Naive thymus-derived CD4-positive, alpha-beta T cell (primary cell): ENCODE measurements around the gene UBE4B. TPM values are rescaled to one million over a fixed set of nuclear protein-coding genes. Genes with fewer than 3 reads are reported as not detected.
"Not testable (repeated sequence)": the region's sequence is repeated elsewhere in the genome, so short reads cannot be mapped to it uniquely, and the experiment has no call there.

Source experiments
- ATAC-seq: fragments of 150-1000 bp; cut with Tn5 transposase; 2 replicates; pipeline ENCODE4 v1.10.0; 2021; ENCODE audit warnings: mild to moderate bottlenecking, moderate library complexity
- CTCF ChIA-PET: fragments of 350-600 bp; sonication (Branson Sonifier 250); formaldehyde crosslinking; loops from one replicate; lab custom pipeline; 2021; ENCODE audit warnings: antibody characterized with exemption; lab: Charles Lee
- POLR2A ChIA-PET: fragments of 350-600 bp; sonication (Branson Sonifier 250); formaldehyde crosslinking; loops from one replicate; lab custom pipeline; 2021; ENCODE audit warnings: antibody characterized with exemption, inconsistent platforms; lab: Charles Lee
- DNase-seq, 9 donors: peaks; one replicate each; pipeline versions ENCODE4 v3.0.0 to v3.0.0-alpha.2; 2020 to 2022; ENCODE audit warnings: mixed read lengths in 1 of 9
- H3K27ac ChIP-seq: one replicate; pipeline ENCODE4 v1.7.0; 2013; ENCODE audit warnings: mild to moderate bottlenecking, low read depth, low read length, moderate library complexity
- H3K27me3 ChIP-seq, 2 donors: one replicate each; pipeline ENCODE4 v1.7.0; 2013; ENCODE audit warnings: low read length in 2 of 2, mild to moderate bottlenecking in 2 of 2, moderate library complexity in 2 of 2; ENCODE audit not compliant: control insufficient read depth in 2 of 2, insufficient read depth in 2 of 2
- H3K36me3 ChIP-seq, 3 experiments: 1 replicate in 2 of 3; 2 replicates in 1 of 3; pipeline ENCODE4 v1.7.0; 2013; ENCODE audit warnings: low read length in 3 of 3, mild to moderate bottlenecking in 3 of 3, moderate library complexity in 1 of 3; ENCODE audit not compliant: insufficient read depth in 3 of 3, control insufficient read depth in 2 of 3
- H3K4me1 ChIP-seq, 2 donors: one replicate each; pipeline ENCODE4 v1.7.0; 2013; ENCODE audit warnings: low read length in 2 of 2, mild to moderate bottlenecking in 2 of 2, moderate library complexity in 1 of 2; ENCODE audit not compliant: control insufficient read depth in 2 of 2, insufficient read depth in 2 of 2
- H3K4me3 ChIP-seq: 2 replicates; pipeline ENCODE4 v1.7.0; 2013; ENCODE audit warnings: mild to moderate bottlenecking, low read length
- H3K9me3 ChIP-seq, 3 experiments: 1 replicate in 2 of 3; 2 replicates in 1 of 3; pipeline ENCODE4 v1.7.0; 2013; ENCODE audit warnings: low read length in 3 of 3; ENCODE audit not compliant: control insufficient read depth in 2 of 3
- H3K27ac Mint-ChIP-seq, 9 donors: one replicate each; pipeline ENCODE4 v1.8.0; 2020 to 2022; ENCODE audit warnings: mixed read lengths in 9 of 9, mild to moderate bottlenecking in 8 of 9, moderate library complexity in 5 of 9, inconsistent platforms in 2 of 9
- H3K27me3 Mint-ChIP-seq, 5 donors: one replicate each; pipeline ENCODE4 v1.8.0; 2021 to 2022; ENCODE audit warnings: mixed read lengths in 5 of 5, mild to moderate bottlenecking in 1 of 5
- H3K36me3 Mint-ChIP-seq, 5 donors: one replicate each; pipeline ENCODE4 v1.8.0; 2020 to 2022; ENCODE audit warnings: mixed read lengths in 5 of 5, mild to moderate bottlenecking in 3 of 5, inconsistent platforms in 1 of 5
- H3K4me1 Mint-ChIP-seq, 7 donors: one replicate each; pipeline ENCODE4 v1.8.0; 2020 to 2022; ENCODE audit warnings: mixed read lengths in 7 of 7, mild to moderate bottlenecking in 3 of 7, inconsistent platforms in 1 of 7
- H3K4me3 Mint-ChIP-seq, 10 donors: one replicate each; pipeline ENCODE4 v1.8.0; 2020 to 2022; ENCODE audit warnings: mild to moderate bottlenecking in 10 of 10, mixed read lengths in 10 of 10, moderate library complexity in 6 of 10, inconsistent platforms in 2 of 10
- H3K9me3 Mint-ChIP-seq, 11 donors: one replicate each; pipeline ENCODE4 v1.8.0; 2020 to 2022; ENCODE audit warnings: mixed read lengths in 11 of 11, mild to moderate bottlenecking in 4 of 11, inconsistent platforms in 1 of 11, moderate library complexity in 1 of 11
- intact Hi-C, 2 donors: fragments of 100-400 bp; cut with micrococcal nuclease; formaldehyde crosslinking; loops; one replicate each; pipeline ENCODE4 v1.15.1; 2023
- polyA plus RNA-seq, 2 donors: library from polyadenylated mRNA; unstranded; fragments of 300-500 nt; fragmentation: Illumina TruSeq; gene quantifications; one replicate each; pipeline ENCODE4 v1.2.3, GENCODE V29; 2021
- total RNA-seq, 6 experiments: library from RNA in 5 of 6; stranded (reverse) in 5 of 6; gene quantifications; 1 replicate in 5 of 6; 2 replicates in 1 of 6; pipeline ENCODE4 v1.2.3 and lab custom pipeline; 2021 to 2026

UBE4B gene
- total and polyA plus RNA-seq, 7 experiments from 2014 or later: 7.5 to 48.3 (median 39.2) TPM

- no peak overlapping the region for H3K4me3 ChIP-seq
- no peaks in the 10 kb centered on the region for H3K36me3 ChIP-seq
- H3K9me3 ChIP-seq: no peaks in the 10 kb centered on the region
- H3K27ac Mint-ChIP-seq: peak overlapping the region in 4 of 9 donors; percentile 13 to 84 (median 42)
- H3K27ac ChIP-seq: no peak overlapping the region
- POLR2A ChIA-PET: no interaction called here
- no peak for DNase-seq
- H3K27me3 Mint-ChIP-seq: no peaks in the 10 kb centered on the region
- CTCF ChIA-PET: no interaction called here
- peaks cover 0 to 5% of the 10 kb centered on the region in 2 donors for H3K4me1 ChIP-seq
- intact Hi-C loops: loop anchor here in 1 of 2 donors (10.0 kb wide), 2 partner anchors 69 to 279 kb away; no protein-coding TSS in a partner anchor
- H3K9me3 Mint-ChIP-seq: no peaks in the 10 kb centered on the region
- H3K27me3 ChIP-seq: no peaks in the 10 kb centered on the region
- ATAC-seq: no peak
- H3K4me3 Mint-ChIP-seq: peak overlapping the region in 5 of 10 donors; percentile 3 to 59 (median 18)
- H3K4me1 Mint-ChIP-seq: peaks cover 17 to 49% (median 32%) of the 10 kb centered on the region in 7 donors
- no peaks in the 10 kb centered on the region for H3K36me3 Mint-ChIP-seq
These were observed 183.5 kb downstream of the UBE4B start for GRCh38 chr1:10216090-10216749.

GRCh38 chr1:10217748-10218441 lies 185.1 kb downstream of the UBE4B start:
- intact Hi-C loops: loop anchor here in 1 of 2 donors (10.0 kb wide), 2 partner anchors 67 to 277 kb away; no protein-coding TSS in a partner anchor
- Histone ChIP-seq H3K4me3 (no peak overlapping the region), H3K27me3 (no peaks in the 10 kb centered on the region), H3K36me3 (no peaks in the 10 kb centered on the region), H3K27ac (no peak overlapping the region), H3K4me1 (no peaks in the 10 kb centered on the region), H3K9me3 (no peaks in the 10 kb centered on the region)
- Mint-ChIP-seq H3K27me3 (no peaks in the 10 kb centered on the region), H3K4me1 (peaks cover 9 to 36% (median 23%) of the 10 kb centered on the region in 7 donors), H3K27ac (peak overlapping the region in 1 of 9 donors; percentile 14), H3K4me3 (no peak overlapping the region), H3K36me3 (no peaks in the 10 kb centered on the region), H3K9me3 (no peaks in the 10 kb centered on the region)
- no peak for ATAC-seq
- ChIA-PET CTCF (no interaction called here), POLR2A (interaction anchor here (0.6 kb wide), 1 partner anchor 1801 kb away, joined by 3 read pairs; no protein-coding TSS in a partner anchor)
- DNase-seq: no peak

GRCh38 chr1:10220200-10220599 lies 187.4 kb downstream of the UBE4B start:
- Histone ChIP-seq H3K4me1 (no peaks in the 10 kb centered on the region), H3K27ac (no peak overlapping the region), H3K36me3 (no peaks in the 10 kb centered on the region), H3K27me3 (no peaks in the 10 kb centered on the region), H3K4me3 (no peak overlapping the region), H3K9me3 (no peaks in the 10 kb centered on the region)
- no peaks in the 10 kb centered on the region for H3K36me3 Mint-ChIP-seq
- no peak overlapping the region for H3K4me3 Mint-ChIP-seq
- DNase-seq: no peak
- H3K27me3 Mint-ChIP-seq: no peaks in the 10 kb centered on the region
- CTCF ChIA-PET: interaction anchor here (0.8 kb wide), 1 partner anchor 11 kb away, joined by 3 read pairs; no protein-coding TSS in a partner anchor
- H3K4me1 Mint-ChIP-seq: peaks cover 9 to 27% (median 21%) of the 10 kb centered on the region in 7 donors
- intact Hi-C loops: no loop called here
- no peaks in the 10 kb centered on the region for H3K9me3 Mint-ChIP-seq
- ATAC-seq: no peak
- H3K27ac Mint-ChIP-seq: no peak overlapping the region
- POLR2A ChIA-PET: interaction anchor here (0.8 kb wide), 1 partner anchor 10 kb away, joined by 4 read pairs; the partner anchor contains the start of gene KIF1B

- H3K4me1 ChIP-seq, H3K27me3 ChIP-seq, H3K27ac ChIP-seq, intact Hi-C loops, ATAC-seq, H3K4me3 Mint-ChIP-seq, H3K36me3 Mint-ChIP-seq, DNase-seq, H3K9me3 Mint-ChIP-seq, H3K27me3 Mint-ChIP-seq, H3K27ac Mint-ChIP-seq, H3K9me3 ChIP-seq, H3K36me3 ChIP-seq, H3K4me3 ChIP-seq: not testable (repeated sequence)
- ChIA-PET CTCF (interaction anchor here (0.8 to 1.1 kb wide), 2 partner anchors 11 to 12 kb away, joined by 3 read pairs; no protein-coding TSS in a partner anchor), POLR2A (interaction anchor here (0.8 kb wide), 1 partner anchor 11 kb away, joined by 4 read pairs; the partner anchor contains the start of gene KIF1B)
- peaks cover 13 to 23% (median 20%) of the 10 kb centered on the region in 7 donors for H3K4me1 Mint-ChIP-seq
These were observed 187.9 kb downstream of the UBE4B start for GRCh38 chr1:10220657-10221056.

GRCh38 chr1:10225573-10225972 lies 192.8 kb downstream of the UBE4B start:
- no peaks in the 10 kb centered on the region for H3K9me3 Mint-ChIP-seq
- no peaks in the 10 kb centered on the region for H3K27me3 Mint-ChIP-seq
- H3K4me3 ChIP-seq: no peak overlapping the region
- no peaks in the 10 kb centered on the region for H3K36me3 ChIP-seq
- no peaks in the 10 kb centered on the region for H3K4me1 ChIP-seq
- H3K27ac Mint-ChIP-seq: no peak overlapping the region
- POLR2A ChIA-PET: no interaction called here
- ATAC-seq: no peak
- intact Hi-C loops: no loop called here
- CTCF ChIA-PET: interaction anchor here (0.5 kb wide), 1 partner anchor 43 kb away, joined by 3 read pairs; no protein-coding TSS in a partner anchor
- no peaks in the 10 kb centered on the region for H3K9me3 ChIP-seq
- no peak for DNase-seq
- H3K4me1 Mint-ChIP-seq: peaks cover 0 to 12% (median 0%) of the 10 kb centered on the region in 7 donors
- no peak overlapping the region for H3K4me3 Mint-ChIP-seq
- no peaks in the 10 kb centered on the region for H3K27me3 ChIP-seq
- peaks cover 0 to 8% (median 0%) of the 10 kb centered on the region in 5 donors for H3K36me3 Mint-ChIP-seq
- no peak overlapping the region for H3K27ac ChIP-seq

- ATAC-seq (no peak), DNase-seq (no peak)
- Mint-ChIP-seq H3K27ac (no peak overlapping the region), H3K27me3 (no peaks in the 10 kb centered on the region), H3K4me1 (peaks cover 0 to 12% (median 5%) of the 10 kb centered on the region in 7 donors), H3K9me3 (no peaks in the 10 kb centered on the region), H3K4me3 (no peak overlapping the region), H3K36me3 (peaks cover 0 to 8% (median 0%) of the 10 kb centered on the region in 5 donors)
- intact Hi-C loops: no loop called here
- no peaks in the 10 kb centered on the region for H3K4me1 ChIP-seq
- H3K27ac ChIP-seq: no peak overlapping the region
- no peaks in the 10 kb centered on the region for H3K36me3 ChIP-seq
- ChIA-PET CTCF (no interaction called here), POLR2A (no interaction called here)
- no peak overlapping the region for H3K4me3 ChIP-seq
- no peaks in the 10 kb centered on the region for H3K9me3 ChIP-seq
- no peaks in the 10 kb centered on the region for H3K27me3 ChIP-seq
These were observed 195.8 kb downstream of the UBE4B start for GRCh38 chr1:10228528-10228927.
